ENCODE data around the gene REC114.
A peak's percentile ranks its signal among the peaks of the same experiment; 100 is the strongest.
"Not testable (repeated sequence)": the region's sequence is repeated elsewhere in the genome, so short reads cannot be mapped to it uniquely, and the experiment has no call there.

Gene REC114

DNA sequence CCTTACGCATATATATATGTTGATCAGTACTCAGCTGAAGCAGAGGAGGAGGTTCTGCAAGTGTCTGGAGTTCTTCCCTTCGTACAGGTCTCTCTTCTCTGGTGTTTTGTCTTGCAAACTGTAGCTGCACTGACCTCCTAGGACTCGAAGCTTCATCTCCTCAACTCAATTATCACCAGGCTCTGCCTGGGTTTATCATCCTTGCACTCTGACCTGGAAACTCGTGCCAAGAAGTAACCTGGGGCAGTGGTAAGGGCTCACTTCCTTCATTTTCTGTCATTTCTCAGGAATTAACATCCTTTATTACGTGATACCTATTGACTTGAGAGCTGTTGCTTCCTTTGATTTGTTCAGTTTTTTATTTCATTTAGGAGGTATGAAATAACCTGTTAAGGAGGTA is 14.4 kb downstream of the REC114 start:
- no peak for FAIRE-seq

DNA sequence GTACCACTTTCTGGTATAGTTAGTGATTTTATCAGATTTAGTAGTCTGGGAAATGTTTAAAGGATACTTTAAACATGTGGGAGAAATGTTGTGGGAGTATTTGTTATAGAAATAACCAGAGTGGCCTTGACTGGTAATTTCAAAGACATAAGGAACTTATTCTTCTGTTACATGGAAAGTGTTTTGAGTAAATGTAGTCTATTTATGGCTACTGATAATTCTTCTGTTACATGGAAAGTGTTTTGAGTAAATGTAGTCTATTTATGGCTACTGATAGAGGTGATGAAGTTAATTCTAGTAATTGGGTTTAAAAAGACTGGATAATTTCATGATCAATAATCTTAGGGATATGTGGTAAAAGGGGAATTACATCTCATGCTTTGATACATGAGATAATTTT is 17.7 kb downstream of the REC114 start:
- FAIRE-seq = no peak

DNA sequence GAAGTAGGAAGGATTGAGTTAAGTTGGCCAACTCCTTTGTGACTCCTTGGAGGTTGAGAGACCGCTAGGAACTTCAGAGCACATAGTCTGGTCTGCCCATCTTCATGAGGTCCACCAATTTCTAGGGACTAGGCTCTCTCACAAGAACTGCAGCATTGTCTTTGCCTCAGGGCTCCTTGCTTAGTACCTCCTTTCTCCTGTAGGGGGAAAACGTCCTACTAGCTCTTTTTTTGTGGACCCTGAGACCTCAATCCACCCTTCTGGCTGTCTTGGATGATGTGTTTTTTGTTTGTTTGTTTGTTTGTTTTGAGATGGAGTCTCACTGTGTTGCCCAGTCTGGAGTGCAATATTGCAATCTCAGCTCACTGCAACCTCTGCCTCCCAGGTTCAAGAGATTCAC is 21.6 kb downstream of the REC114 start:
- no peak for FAIRE-seq

- no peak for FAIRE-seq
Measured at GRCh38 chr15:73467758-73468157, 24.8 kb downstream of the REC114 start.

DNA sequence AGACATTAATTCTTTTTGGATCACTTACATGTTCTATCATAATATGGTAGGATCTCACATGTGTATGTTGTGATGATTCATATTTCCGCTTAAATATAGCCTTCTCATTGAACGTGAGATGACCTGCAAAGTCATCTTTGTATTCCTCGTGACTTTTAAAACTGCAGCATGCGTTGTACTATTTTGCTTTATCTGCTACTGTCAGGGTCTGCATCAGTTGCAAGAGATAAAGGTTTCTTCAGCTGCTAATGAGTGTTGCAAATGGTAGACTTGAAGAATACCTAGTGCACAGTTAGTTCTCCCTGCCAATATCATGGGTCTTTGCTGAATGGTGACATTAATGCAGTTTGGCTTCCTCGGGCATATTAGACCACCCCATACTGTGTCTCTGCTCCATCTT is 31.8 kb downstream of the REC114 start:
- no peak for FAIRE-seq

- FAIRE-seq = no peak
Measured at GRCh38 chr15:73476704-73477216, 33.8 kb downstream of the REC114 start.

DNA sequence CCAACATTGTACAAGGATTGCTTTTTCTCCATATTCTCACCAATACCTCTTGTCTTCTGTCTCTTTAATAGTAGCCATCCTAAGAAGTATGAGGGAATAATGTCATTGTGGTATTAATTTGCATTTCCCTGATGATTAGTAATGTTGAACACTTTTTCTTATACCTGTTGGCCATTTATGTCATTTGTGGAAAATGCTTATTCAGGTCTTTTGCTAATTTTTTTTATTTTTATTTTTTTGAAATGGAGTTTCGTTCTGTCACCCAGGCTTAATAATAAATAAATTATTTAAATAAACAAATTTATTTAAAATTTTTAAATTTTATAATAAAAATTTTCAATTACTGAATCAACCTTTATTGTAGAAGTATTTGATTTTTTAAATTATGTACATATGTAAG is 37.1 kb downstream of the REC114 start:
- FAIRE-seq = peak; percentile 78

- FAIRE-seq = no peak
Measured at GRCh38 chr15:73482166-73482565, 39.2 kb downstream of the REC114 start.

DNA sequence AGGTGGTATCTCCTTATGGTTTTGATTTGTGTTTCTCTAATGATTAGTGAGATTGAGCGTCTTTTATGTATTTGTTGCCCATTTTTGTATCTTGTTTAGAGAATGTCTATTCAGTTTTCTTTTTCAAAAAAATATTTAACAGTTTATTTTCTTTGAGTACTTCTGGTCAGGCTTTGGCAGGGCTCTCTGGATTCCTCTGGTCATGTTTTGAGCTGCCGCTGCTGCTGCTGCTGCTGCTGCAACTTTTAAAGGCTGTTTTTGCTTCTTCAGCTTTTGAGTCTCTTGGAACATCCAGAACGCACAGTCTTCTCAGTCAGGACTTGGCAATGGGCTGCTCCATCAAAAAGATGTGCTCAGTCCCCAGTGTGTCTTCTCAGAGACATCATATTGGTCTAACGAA is 40.1 kb downstream of the REC114 start:
- no peak for FAIRE-seq

GRCh38 chr15:73485372-73485771 is 42.4 kb downstream of the REC114 start:
- no peak for FAIRE-seq

DNA sequence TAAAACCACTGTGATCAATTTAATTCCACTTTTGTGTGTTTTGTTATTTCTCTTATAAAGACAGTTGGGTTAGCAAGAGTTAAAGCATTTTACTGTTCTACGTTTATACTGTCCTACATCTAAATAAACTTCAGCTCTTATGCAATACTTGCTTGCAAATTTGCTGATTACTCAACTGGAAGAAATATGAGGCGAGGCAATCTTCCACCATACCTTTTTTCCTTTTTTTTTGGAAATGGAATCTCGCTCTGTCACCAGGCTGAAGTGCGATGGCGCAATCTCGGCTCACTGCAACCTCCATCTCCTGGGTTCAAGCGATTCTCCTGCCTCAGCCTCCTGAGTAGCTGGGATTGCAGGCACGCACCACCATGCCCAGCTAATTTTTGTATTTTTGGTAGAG is 42.9 kb downstream of the REC114 start:
- FAIRE-seq = not testable (repeated sequence)

DNA sequence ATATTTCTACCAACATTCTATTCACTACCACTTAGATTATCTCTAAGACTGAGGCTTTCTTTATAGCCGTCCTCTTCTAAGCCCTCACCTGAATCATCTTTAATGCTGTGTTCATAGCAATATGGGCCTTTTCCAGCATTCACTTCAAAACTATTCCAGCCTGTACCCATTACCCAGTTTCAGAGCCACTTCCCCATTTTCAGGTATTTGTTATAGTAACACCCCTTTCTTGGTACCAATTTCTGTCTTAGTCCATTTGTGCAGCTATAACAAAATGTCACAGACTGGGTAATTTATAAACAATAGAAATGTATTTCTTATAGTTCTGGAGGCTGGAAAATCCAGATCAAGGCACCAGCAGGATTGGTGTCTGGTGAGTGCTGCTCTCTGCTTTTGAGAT is 45.7 kb downstream of the REC114 start:
- FAIRE-seq = no peak

DNA sequence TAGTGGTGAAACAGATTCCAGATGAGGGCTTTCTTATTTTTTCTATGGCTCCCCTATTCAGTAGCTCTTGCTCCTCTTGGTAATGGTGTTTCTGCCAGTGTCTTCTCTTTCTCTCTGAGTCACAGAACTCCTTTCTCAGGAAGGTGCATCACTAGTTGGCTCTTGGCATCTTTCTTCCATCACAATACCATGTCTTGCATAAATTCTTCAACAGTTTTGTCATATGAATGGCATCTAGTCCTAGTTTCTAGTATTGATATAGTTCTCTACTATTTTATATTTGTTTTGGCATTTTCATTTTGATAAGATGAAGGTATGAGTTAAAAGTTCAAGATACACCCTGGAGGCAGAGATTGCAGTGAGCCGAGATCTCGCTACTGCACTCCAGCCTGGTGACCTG is 51.0 kb downstream of the REC114 start:
- no peak for FAIRE-seq

GRCh38 chr15:73495181-73495580 is 52.2 kb downstream of the REC114 start:
- FAIRE-seq = no peak

- FAIRE-seq = no peak
Measured at GRCh38 chr15:73500696-73501095, 57.7 kb downstream of the REC114 start.

DNA sequence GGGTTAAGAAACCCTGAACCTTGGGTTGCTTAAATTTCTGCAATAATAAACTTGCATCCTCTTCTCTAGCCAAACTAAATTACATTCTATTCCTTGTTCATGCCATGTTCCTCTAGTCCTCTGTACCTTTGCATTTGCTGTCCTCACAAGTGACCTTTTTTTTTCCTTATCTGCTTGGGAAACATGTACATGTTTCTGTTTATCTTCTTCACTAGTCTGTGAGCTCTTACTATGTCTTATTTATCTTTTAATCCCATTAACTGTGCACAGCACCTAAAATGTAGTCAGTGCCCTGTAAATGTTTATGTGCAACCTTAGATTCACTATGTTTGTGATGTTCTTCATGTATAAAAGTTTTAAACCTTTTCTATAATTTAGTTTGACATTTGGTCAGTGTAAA is 61.9 kb downstream of the REC114 start:
- FAIRE-seq = no peak

- no peak for FAIRE-seq
Measured at GRCh38 chr15:73515527-73515926, 72.6 kb downstream of the REC114 start.

DNA sequence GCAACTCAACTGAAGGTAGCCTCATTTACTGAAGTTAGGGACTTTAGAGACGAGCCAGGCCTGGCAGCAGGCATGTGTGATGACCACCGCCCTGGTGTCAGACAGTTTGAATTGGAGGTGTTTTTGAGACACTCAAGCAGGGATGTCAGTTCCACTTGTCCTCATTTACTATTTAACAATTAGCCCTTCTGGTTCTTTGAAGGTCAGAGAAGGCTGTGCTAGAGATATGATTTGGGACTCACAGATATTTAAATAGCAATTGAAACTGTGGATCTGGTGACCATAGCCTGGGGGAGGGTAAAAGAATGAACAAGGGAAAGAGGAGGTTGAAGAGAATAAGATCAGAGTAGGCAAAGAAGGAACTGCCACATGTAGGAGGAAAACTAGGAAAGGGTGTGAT is 74.6 kb downstream of the REC114 start:
- no peak for FAIRE-seq

DNA sequence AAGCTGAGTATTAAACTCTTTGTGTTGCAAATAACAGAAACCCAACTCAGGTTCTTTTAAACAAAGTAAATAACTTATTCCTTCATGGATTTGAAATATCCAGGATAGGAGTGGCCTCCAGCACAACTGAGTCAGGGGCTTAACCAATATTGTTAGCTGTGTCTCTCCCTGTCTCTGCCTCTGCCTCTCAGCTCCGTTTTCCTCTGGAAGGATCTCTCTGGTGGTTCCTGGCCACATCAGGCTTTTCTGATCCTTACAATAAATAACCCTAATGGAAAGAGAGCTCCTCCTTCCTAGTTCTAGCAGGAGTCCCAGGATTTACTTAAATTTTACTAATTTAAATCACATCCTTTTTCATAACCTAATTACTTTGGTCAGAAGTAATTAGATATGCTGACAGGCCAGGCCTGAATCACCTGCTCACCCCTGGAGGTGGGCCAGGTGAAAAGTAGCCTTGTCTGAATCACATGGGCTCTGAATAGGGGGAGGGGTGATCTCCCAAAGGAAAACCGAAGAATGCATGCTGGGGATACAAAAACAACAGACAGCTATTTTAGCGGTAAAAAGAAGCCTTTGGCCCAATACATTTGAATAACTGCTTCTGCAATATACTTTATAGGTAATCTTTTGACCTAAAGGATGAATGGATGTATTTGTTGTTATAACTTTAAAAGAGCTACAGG is 75.4 kb downstream of the REC114 start:
- FAIRE-seq = no peak

DNA sequence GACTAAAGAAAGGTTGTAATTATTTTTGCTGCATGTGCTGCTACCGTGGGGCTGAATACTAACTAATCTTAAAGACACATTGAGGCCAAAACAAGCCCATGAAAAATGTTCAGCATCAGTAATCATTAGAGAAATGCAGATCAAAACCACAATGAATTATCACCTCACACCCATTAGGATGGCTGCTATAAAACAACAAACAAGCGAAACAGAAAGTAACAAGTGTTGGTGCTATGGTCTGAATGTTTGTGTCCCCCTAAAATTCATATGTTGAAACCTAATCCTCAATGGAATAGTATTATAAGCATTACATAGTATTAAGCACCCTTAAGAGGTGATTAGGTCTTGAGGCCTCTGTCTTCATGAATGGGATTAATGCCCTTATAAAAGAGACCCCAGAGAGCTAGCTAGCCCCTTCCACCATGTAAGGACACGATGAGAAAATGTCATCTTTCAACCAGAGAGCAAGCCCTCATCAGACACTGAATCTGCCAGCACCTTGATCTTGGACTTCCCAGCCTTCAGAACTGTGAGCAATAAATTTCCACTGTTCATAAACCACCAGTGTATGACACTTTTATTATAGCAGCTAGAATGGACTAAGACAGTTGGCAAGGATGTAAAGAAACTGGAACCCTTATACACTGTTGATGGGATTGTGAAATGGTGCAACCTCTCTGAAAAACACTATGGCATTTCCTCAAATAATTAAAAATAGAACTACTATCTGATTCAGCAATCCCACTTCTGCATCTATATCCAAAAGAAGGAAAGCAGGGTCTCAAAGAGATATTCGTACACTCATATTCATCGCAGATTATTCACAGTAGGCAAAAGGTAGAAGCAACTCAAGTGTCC is 76.1 kb downstream of the REC114 start:
- no peak for FAIRE-seq

- no peak for FAIRE-seq
Measured at GRCh38 chr15:73522011-73522410, 79.0 kb downstream of the REC114 start.

DNA sequence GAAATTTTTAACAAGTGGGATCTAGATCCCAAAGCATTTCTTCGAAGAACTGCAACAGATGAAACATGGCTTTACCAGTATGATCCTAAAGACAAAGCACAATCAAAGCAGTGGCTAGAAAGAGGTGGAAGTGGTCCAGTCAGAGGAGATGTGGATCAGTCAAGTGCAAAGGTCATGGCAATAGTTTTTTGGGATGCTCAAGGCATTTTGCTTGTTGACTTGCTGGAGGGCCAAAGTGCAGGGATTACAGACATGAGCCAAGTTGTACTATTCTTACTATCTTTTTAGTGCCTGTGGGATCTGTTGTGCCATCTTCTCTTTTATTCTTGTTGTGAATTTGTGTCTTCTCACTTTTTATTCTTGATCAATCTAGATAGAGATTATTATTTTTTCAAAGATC is 82.0 kb downstream of the REC114 start:
- no peak for FAIRE-seq

DNA sequence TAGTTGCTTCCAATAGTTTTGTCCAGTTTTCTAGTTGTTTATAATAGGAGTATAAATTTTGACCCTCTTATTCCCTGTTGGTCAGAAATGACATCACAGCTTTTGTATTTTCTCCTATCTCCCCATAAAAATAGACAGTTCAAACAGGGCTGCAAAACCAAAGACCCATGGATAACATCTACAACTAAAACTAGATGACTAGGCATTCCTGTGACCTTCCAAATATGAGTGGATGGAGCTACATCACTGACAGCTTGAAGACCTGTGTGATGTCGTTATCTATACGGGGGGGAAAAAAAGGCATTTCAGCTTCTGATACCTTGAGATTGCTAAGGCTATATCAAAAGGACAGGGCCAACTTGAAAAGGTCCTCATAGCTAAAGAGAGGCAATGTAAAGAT is 84.6 kb downstream of the REC114 start:
- no peak for FAIRE-seq

- no peak for FAIRE-seq
Measured at GRCh38 chr15:73530649-73531048, 87.7 kb downstream of the REC114 start.

Measured in endometrium (tissue), 2 donors.